Measurements from ENCODE around the gene CBFA2T2. TPM values are rescaled to one million over a fixed set of nuclear protein-coding genes. Genes with fewer than 3 reads are reported as not detected.
A peak's percentile ranks its signal among the peaks of the same experiment; 100 is the strongest.

Gene CBFA2T2
- total and polyA plus RNA-seq, 10 of the 15 experiments (the other 5 are each of a cell fraction or from before 2014, with no cell fraction given) = 0.61 to 8.6 (median 5.5) TPM

DNA sequence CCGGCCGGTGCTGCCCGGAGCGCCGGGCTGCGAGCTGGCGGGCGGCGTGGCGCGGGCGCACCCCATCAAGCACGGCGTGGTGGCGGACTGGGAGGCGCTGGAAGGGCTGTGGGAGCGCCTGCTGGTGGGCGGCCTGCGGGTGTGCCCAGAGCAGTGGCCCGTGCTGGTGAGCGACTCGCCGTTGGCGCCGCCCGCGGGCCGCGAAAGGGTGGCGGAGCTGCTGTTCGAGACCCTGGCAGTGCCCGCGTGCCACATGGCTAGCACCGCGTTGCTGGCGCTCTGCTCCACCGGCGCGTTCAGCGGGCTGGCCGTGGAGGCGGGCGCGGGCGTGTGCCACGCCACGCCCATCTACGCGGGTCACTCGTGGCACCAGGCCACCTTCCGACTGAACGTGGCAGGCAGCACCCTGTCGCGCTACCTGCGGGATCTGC lies 177.4 kb downstream of the CBFA2T2 start:
- BruUV-seq (replicated peaks) = no TSS peak
- SMC1A ChIA-PET (ENCODE audit: uncharacterized antibody, unreplicated experiment) = interaction anchor here (0.9 to 4.0 kb wide), 17 partner anchors 12 to 444 kb away, joined by 3 to 20 read pairs (median 4); partner anchors contain the start of genes CBFA2T2 and CDK5RAP1
- Histone ChIP-seq H4K20me1 (ENCODE audit: control insufficient read depth, insufficient read depth) (peaks cover 4% of the 10 kb centered on the region; the same call in 1 of the 2 replicates), H3K4me3 (peak overlapping the region; percentile 75), H3K4me1 (ENCODE audit: control insufficient read depth, insufficient read depth, low read length) (peaks cover 29% of the 10 kb centered on the region), H2AFZ (ENCODE audit: control insufficient read depth, low read depth, low read length) (peak overlapping the region; percentile 39), H3K27me3 (replicated peaks in 1 of 2; ENCODE audit: control insufficient read depth in 2 of 2, insufficient read depth in 2 of 2, low read length in 1 of 2) (no peaks in the 10 kb centered on the region), H3K36me3 (ENCODE audit: control insufficient read depth in 2 of 2, insufficient read depth in 2 of 2, low read length in 1 of 2) (no peaks in the 10 kb centered on the region), H3K9me3 (replicated peaks; ENCODE audit: control insufficient read depth, insufficient read depth, low read length) (no peaks in the 10 kb centered on the region), H3K27ac (ENCODE audit: control insufficient read depth, insufficient read depth) (peak overlapping the region; percentile 65), H3K79me2 (ENCODE audit: control insufficient read depth, insufficient read depth, low read length) (peaks cover 2% of the 10 kb centered on the region), H3K9ac (ENCODE audit: control insufficient read depth, insufficient read depth, low read length) (peak overlapping the region; percentile 36), H3K4me2 (ENCODE audit: control insufficient read depth, insufficient read depth) (peak overlapping the region; percentile 99)
- 1% methylated on average over 47 of the region's 55 CpGs for WGBS (ENCODE audit: insufficient coverage, insufficient replicate concordance, low lambda C conversion rate, missing lambda C conversion rate)
- no peak for FAIRE-seq
- in situ Hi-C loops (cut with MboI) (no loop called here), intact Hi-C loops (cut with micrococcal nuclease; ENCODE audit: unreplicated experiment) (loop anchor here (2.0 to 10.0 kb wide), 2 partner anchors 64 to 458 kb away; partner anchors contain the start of gene ZNF341)
- no peak for DNase-seq (ENCODE audit: low read depth, low spot score)
- peak; percentile 43 for ATAC-seq
- CTCF ChIA-PET = interaction anchor here (0.5 to 4.1 kb wide), 34 partner anchors 9 to 368 kb away, joined by 3 to 43 read pairs (median 3); partner anchors contain the start of genes CBFA2T2, CDK5RAP1, CHMP4B and E2F1
- RAD21 ChIA-PET (ENCODE audit: unreplicated experiment) = interaction anchor here (0.6 to 3.3 kb wide), 28 partner anchors 9 to 266 kb away, joined by 3 to 25 read pairs (median 4); partner anchors contain the start of genes CBFA2T2, CDK5RAP1, PXMP4 and SNTA1
- POLR2A ChIA-PET = interaction anchor here (0.6 to 3.3 kb wide), 10 partner anchors 12 to 210 kb away, joined by 3 to 20 read pairs (median 4); partner anchors contain the start of genes CBFA2T2 and PXMP4
- TF ChIP-seq BHLHE40 (IDR thresholded peaks at IDR 0.05; ENCODE audit: borderline replicate concordance in 1 of 2, low read depth in 2 of 2, low read length in 1 of 2) = peak in 1 of 2 experiments; percentile 71; a peak in 1 of 4 replicates
- peak; percentile 53 for TF ChIP-seq IKZF1 (conservative IDR thresholded peaks at IDR 0.05)
- peak; percentile 63 for TF ChIP-seq POLR2A (IDR thresholded peaks at IDR 0.05; ENCODE audit: low read depth, low read length)
- TF ChIP-seq, protein P1, sequence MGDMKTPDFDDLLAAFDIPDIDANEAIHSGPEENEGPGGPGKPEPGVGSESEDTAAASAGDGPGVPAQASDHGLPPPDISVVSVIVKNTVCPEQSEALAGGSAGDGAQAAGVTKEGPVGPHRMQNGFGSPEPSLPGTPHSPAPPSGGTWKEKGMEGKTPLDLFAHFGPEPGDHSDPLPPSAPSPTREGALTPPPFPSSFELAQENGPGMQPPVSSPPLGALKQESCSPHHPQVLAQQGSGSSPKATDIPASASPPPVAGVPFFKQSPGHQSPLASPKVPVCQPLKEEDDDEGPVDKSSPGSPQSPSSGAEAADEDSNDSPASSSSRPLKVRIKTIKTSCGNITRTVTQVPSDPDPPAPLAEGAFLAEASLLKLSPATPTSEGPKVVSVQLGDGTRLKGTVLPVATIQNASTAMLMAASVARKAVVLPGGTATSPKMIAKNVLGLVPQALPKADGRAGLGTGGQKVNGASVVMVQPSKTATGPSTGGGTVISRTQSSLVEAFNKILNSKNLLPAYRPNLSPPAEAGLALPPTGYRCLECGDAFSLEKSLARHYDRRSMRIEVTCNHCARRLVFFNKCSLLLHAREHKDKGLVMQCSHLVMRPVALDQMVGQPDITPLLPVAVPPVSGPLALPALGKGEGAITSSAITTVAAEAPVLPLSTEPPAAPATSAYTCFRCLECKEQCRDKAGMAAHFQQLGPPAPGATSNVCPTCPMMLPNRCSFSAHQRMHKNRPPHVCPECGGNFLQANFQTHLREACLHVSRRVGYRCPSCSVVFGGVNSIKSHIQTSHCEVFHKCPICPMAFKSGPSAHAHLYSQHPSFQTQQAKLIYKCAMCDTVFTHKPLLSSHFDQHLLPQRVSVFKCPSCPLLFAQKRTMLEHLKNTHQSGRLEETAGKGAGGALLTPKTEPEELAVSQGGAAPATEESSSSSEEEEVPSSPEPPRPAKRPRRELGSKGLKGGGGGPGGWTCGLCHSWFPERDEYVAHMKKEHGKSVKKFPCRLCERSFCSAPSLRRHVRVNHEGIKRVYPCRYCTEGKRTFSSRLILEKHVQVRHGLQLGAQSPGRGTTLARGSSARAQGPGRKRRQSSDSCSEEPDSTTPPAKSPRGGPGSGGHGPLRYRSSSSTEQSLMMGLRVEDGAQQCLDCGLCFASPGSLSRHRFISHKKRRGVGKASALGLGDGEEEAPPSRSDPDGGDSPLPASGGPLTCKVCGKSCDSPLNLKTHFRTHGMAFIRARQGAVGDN (IDR thresholded peaks at IDR 0.05) = peak; percentile 52; the same call in 1 of the 2 replicates
- TF ChIP-seq MXI1 (IDR thresholded peaks at IDR 0.05; ENCODE audit: low read depth, low read length) = 0 out of 2 replicates have a peak, but pooled peaks have one; percentile 40
- TF ChIP-seq, protein P2, sequence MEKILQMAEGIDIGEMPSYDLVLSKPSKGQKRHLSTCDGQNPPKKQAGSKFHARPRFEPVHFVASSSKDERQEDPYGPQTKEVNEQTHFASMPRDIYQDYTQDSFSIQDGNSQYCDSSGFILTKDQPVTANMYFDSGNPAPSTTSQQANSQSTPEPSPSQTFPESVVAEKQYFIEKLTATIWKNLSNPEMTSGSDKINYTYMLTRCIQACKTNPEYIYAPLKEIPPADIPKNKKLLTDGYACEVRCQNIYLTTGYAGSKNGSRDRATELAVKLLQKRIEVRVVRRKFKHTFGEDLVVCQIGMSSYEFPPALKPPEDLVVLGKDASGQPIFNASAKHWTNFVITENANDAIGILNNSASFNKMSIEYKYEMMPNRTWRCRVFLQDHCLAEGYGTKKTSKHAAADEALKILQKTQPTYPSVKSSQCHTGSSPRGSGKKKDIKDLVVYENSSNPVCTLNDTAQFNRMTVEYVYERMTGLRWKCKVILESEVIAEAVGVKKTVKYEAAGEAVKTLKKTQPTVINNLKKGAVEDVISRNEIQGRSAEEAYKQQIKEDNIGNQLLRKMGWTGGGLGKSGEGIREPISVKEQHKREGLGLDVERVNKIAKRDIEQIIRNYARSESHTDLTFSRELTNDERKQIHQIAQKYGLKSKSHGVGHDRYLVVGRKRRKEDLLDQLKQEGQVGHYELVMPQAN (conservative IDR thresholded peaks at IDR 0.05) = 0 out of 2 replicates have a peak, but pooled peaks have one; percentile 10
- TF ChIP-seq, protein P3, sequence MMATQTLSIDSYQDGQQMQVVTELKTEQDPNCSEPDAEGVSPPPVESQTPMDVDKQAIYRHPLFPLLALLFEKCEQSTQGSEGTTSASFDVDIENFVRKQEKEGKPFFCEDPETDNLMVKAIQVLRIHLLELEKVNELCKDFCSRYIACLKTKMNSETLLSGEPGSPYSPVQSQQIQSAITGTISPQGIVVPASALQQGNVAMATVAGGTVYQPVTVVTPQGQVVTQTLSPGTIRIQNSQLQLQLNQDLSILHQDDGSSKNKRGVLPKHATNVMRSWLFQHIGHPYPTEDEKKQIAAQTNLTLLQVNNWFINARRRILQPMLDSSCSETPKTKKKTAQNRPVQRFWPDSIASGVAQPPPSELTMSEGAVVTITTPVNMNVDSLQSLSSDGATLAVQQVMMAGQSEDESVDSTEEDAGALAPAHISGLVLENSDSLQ (IDR thresholded peaks at IDR 0.05) = no peak
- peak; percentile 22 for TF ChIP-seq RUNX3 (IDR thresholded peaks at IDR 0.05; ENCODE audit: low read length)
- TF ChIP-seq, protein P4, sequence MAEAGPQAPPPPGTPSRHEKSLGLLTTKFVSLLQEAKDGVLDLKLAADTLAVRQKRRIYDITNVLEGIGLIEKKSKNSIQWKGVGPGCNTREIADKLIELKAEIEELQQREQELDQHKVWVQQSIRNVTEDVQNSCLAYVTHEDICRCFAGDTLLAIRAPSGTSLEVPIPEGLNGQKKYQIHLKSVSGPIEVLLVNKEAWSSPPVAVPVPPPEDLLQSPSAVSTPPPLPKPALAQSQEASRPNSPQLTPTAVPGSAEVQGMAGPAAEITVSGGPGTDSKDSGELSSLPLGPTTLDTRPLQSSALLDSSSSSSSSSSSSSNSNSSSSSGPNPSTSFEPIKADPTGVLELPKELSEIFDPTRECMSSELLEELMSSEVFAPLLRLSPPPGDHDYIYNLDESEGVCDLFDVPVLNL (IDR thresholded peaks at IDR 0.05; ENCODE audit: low read depth, low read length) = no peak
- TF ChIP-seq MYB (IDR thresholded peaks at IDR 0.05; ENCODE audit: borderline replicate concordance, low read depth, low read length) = no peak
- no peak for TF ChIP-seq TCF3 (IDR thresholded peaks at IDR 0.05; ENCODE audit: borderline replicate concordance, insufficient read depth, low read depth, low read length)
- TF ChIP-seq MYC (IDR thresholded peaks at IDR 0.05; ENCODE audit: insufficient read depth, insufficient read length, insufficient replicate concordance, low read length, severe bottlenecking) = peak; percentile 68
